Astrocyte (in vitro differentiated cells and primary cell): ENCODE measurements around the gene TAAR5. TPM values are rescaled to one million over a fixed set of nuclear protein-coding genes. Genes with fewer than 3 reads are reported as not detected.

Experiments used
- DNase-seq: peaks from one replicate; pipeline ENCODE4 v3.0.0-alpha.2; 2010; ENCODE audit warnings: low read depth
- FAIRE-seq: peaks from 2 replicates; lab custom pipeline; 2011; peaks lifted over from hg19 to GRCh38; lab: Jason Lieb, UNC
- H2AFZ ChIP-seq: 2 replicates; pipeline ENCODE4 v1.6.0; 2012; ENCODE audit warnings: low read depth, low read length, inconsistent platforms
- H3K27ac ChIP-seq: 2 replicates; pipeline ENCODE4 v1.5.1; 2011; ENCODE audit warnings: low read depth, low read length, inconsistent platforms
- H3K27me3 ChIP-seq: 2 replicates; pipeline ENCODE4 v1.6.0; 2011; ENCODE audit warnings: low read length, inconsistent platforms; ENCODE audit not compliant: insufficient read depth
- H3K36me3 ChIP-seq: 2 replicates; pipeline ENCODE4 v1.5.1; 2011; ENCODE audit warnings: low read length, inconsistent platforms; ENCODE audit not compliant: insufficient read depth
- H3K4me1 ChIP-seq: 2 replicates; pipeline ENCODE4 v1.5.1; 2011; ENCODE audit warnings: low read length, inconsistent platforms; ENCODE audit not compliant: insufficient read depth
- H3K4me2 ChIP-seq: 2 replicates; pipeline ENCODE4 v1.6.0; 2012; ENCODE audit warnings: low read length, inconsistent platforms
- H3K4me3 ChIP-seq: 2 replicates; pipeline ENCODE4 v1.5.1; 2011; ENCODE audit warnings: low read depth, mild to moderate bottlenecking, low read length, inconsistent platforms; ENCODE audit not compliant: insufficient read depth
- H3K79me2 ChIP-seq: 2 replicates; pipeline ENCODE4 v1.6.0; 2012; ENCODE audit warnings: mild to moderate bottlenecking, low read length, inconsistent platforms; ENCODE audit not compliant: insufficient read depth
- H3K9ac ChIP-seq: 2 replicates; pipeline ENCODE4 v1.6.0; 2012; ENCODE audit warnings: mild to moderate bottlenecking, low read length, inconsistent platforms
- H3K9me3 ChIP-seq: 2 replicates; pipeline ENCODE4 v1.5.1; 2012; ENCODE audit warnings: low read depth, mild to moderate bottlenecking, low read length, inconsistent platforms; ENCODE audit not compliant: insufficient read depth
- H4K20me1 ChIP-seq: 2 replicates; pipeline ENCODE4 v1.6.0; 2012; ENCODE audit warnings: low read length, inconsistent platforms; ENCODE audit not compliant: insufficient read depth
- H3K27ac Mint-ChIP-seq: one replicate; pipeline ENCODE4 v1.8.0; 2021; ENCODE audit warnings: mild to moderate bottlenecking, mixed read lengths; ENCODE audit not compliant: unreplicated experiment
- H3K27me3 Mint-ChIP-seq: one replicate; pipeline ENCODE4 v1.8.0; 2021; ENCODE audit warnings: low read depth, mixed read lengths; ENCODE audit not compliant: unreplicated experiment
- H3K36me3 Mint-ChIP-seq: one replicate; pipeline ENCODE4 v1.8.0; 2021; ENCODE audit warnings: low read depth, mixed read lengths; ENCODE audit not compliant: unreplicated experiment
- H3K4me1 Mint-ChIP-seq: one replicate; pipeline ENCODE4 v1.8.0; 2021; ENCODE audit warnings: low read depth, mixed read lengths; ENCODE audit not compliant: unreplicated experiment
- H3K4me3 Mint-ChIP-seq: one replicate; pipeline ENCODE4 v1.8.0; 2021; ENCODE audit warnings: mild to moderate bottlenecking, moderate library complexity, mixed read lengths; ENCODE audit not compliant: unreplicated experiment
- H3K9me3 Mint-ChIP-seq: one replicate; pipeline ENCODE4 v1.8.0; 2021; ENCODE audit warnings: mild to moderate bottlenecking, mixed read lengths; ENCODE audit not compliant: unreplicated experiment
- EZH2 ChIP-seq: IDR thresholded peaks from 2 replicates; pipeline ENCODE4 v1.6.1; 2012; ENCODE audit warnings: mild to moderate bottlenecking, low read length, inconsistent platforms; ENCODE audit not compliant: insufficient read depth
- total RNA-seq: library from RNA; stranded (reverse); gene quantifications from 2 replicates; pipeline ENCODE4 v1.2.1, GENCODE V29; 2021
- TF ChIP-seq, protein P1 (sequence below): IDR thresholded peaks from 2 replicates; pipeline ENCODE4 v1.5.1; 2011; ENCODE audit warnings: low read depth, mild to moderate bottlenecking, inconsistent platforms, low read length, moderate library complexity; ENCODE audit not compliant: insufficient read depth

The TAAR5 gene
- total RNA-seq, 1 donor from 2014 or later = not detected

DNA sequence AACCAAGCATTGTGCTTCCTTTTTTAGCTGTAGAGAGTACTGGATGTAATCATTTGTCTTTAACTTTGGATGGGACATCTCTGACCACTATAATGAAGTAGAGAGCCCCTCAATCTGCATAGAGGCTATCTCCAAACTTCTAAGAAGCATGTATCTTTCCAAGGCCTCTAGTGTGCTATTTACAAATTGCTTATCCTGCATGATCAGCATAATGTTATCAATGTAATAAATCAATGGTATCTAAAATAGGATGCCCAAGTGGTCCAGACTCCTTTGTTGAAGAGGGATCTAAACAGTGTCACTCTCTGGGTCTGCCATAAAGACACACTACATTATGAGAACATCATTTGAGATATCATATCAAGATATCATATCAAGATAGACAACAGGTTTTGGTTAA, 44.7 kb downstream of the TAAR5 start:
- H3K4me1 ChIP-seq = no peaks in the 10 kb centered on the region
- no peaks in the 10 kb centered on the region for H4K20me1 ChIP-seq
- H2AFZ ChIP-seq = no peak overlapping the region
- H3K9ac ChIP-seq = no peak overlapping the region
- no peak overlapping the region for H3K4me2 ChIP-seq
- H3K9me3 ChIP-seq = no peaks in the 10 kb centered on the region
- DNase-seq = no peak
- peaks cover 6% of the 10 kb centered on the region for H3K27me3 ChIP-seq
- no peaks in the 10 kb centered on the region for H3K36me3 ChIP-seq
- Mint-ChIP-seq H3K9me3 (no peaks in the 10 kb centered on the region), H3K27ac (no peak overlapping the region), H3K27me3 (no peaks in the 10 kb centered on the region), H3K36me3 (no peaks in the 10 kb centered on the region), H3K4me1 (peaks cover 5% of the 10 kb centered on the region), H3K4me3 (no peak overlapping the region)
- FAIRE-seq = no peak
- H3K27ac ChIP-seq = no peak overlapping the region
- H3K79me2 ChIP-seq = no peaks in the 10 kb centered on the region
- TF ChIP-seq EZH2 = no peak
- TF ChIP-seq, protein P1, sequence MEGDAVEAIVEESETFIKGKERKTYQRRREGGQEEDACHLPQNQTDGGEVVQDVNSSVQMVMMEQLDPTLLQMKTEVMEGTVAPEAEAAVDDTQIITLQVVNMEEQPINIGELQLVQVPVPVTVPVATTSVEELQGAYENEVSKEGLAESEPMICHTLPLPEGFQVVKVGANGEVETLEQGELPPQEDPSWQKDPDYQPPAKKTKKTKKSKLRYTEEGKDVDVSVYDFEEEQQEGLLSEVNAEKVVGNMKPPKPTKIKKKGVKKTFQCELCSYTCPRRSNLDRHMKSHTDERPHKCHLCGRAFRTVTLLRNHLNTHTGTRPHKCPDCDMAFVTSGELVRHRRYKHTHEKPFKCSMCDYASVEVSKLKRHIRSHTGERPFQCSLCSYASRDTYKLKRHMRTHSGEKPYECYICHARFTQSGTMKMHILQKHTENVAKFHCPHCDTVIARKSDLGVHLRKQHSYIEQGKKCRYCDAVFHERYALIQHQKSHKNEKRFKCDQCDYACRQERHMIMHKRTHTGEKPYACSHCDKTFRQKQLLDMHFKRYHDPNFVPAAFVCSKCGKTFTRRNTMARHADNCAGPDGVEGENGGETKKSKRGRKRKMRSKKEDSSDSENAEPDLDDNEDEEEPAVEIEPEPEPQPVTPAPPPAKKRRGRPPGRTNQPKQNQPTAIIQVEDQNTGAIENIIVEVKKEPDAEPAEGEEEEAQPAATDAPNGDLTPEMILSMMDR = no peak
- H3K4me3 ChIP-seq = no peak overlapping the region

Other genes starting within 250 kb of the TAAR5 start
- 3.5 and 4.8 TPM in 2 replicates for gene MOXD1, start 188.3 kb downstream of the TAAR5 start, total RNA-seq
- 60.6 and 62.1 TPM in 2 replicates for gene STX7, start 76.6 kb downstream of the TAAR5 start, total RNA-seq
- gene TAAR9, start 51.5 kb downstream of the TAAR5 start, total RNA-seq = not detected in 2 replicates
- gene TAAR8, start 37.1 kb downstream of the TAAR5 start, total RNA-seq = not detected in 2 replicates
- not detected in 2 replicates for gene TAAR6, start 19.4 kb downstream of the TAAR5 start, total RNA-seq
- gene TAAR2, start 34.5 kb upstream of the TAAR5 start, total RNA-seq = not detected in 2 replicates
- gene TAAR1, start 69.4 kb upstream of the TAAR5 start, total RNA-seq = not detected in 2 replicates
- gene VNN1, start 124.3 kb upstream of the TAAR5 start, total RNA-seq = 0.07 TPM in 1 of 2 replicates, not detected in the other
- gene VNN2, start 168.2 kb upstream of the TAAR5 start, total RNA-seq = 0.18 TPM in 1 of 2 replicates, not detected in the other
- 8.2 and 10.6 TPM in 2 replicates for gene SLC18B1, start 208.9 kb upstream of the TAAR5 start, total RNA-seq
- 959 and 1,022 TPM in 2 replicates for gene RPS12, start 224.8 kb upstream of the TAAR5 start, total RNA-seq